GM13976 (cell line): ENCODE results near the gene TMC7.

Experiments used
- DNase-seq: peaks from one replicate; pipeline ENCODE4 v3.0.0; 2012; ENCODE audit warnings: low spot score
- in situ Hi-C: fragments of 300-500 bp; cut with MboI; formaldehyde crosslinking; loops from one replicate; pipeline ENCODE4 v1.12.0; 2022; ENCODE audit warnings: low sequenced_read_pairs, mixed read lengths, inconsistent platforms; ENCODE audit not compliant: unreplicated experiment
- TF ChIP-seq, protein P1 (sequence below): IDR thresholded peaks from 2 replicates; pipeline ENCODE4 v1.5.1; 2012; ENCODE audit warnings: borderline replicate concordance, mild to moderate bottlenecking; ENCODE audit not compliant: insufficient read depth; ENCODE audit errors: extremely low read depth, missing control alignments, control extremely low read depth

The TMC7 gene

DNA sequence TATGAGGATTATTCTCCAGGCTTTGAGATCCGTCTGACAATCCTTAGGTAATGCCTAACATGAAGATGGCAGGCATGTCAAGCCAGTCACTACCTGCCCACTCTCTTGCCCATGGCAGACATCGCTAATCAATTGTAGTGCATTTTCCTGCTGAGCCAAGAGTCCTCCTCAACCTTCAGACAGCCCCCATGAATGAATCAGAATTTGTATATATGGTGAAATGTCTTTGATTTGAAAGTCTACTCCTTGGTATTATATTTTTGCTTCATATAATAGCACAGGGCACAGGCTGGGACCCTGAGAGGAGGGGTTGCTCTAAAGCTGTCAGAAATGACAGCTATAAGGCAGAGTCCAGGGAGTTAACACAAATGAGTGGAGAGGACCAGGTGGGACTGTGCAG lies 56.7 kb downstream of the TMC7 start:
- TF ChIP-seq, protein P1, sequence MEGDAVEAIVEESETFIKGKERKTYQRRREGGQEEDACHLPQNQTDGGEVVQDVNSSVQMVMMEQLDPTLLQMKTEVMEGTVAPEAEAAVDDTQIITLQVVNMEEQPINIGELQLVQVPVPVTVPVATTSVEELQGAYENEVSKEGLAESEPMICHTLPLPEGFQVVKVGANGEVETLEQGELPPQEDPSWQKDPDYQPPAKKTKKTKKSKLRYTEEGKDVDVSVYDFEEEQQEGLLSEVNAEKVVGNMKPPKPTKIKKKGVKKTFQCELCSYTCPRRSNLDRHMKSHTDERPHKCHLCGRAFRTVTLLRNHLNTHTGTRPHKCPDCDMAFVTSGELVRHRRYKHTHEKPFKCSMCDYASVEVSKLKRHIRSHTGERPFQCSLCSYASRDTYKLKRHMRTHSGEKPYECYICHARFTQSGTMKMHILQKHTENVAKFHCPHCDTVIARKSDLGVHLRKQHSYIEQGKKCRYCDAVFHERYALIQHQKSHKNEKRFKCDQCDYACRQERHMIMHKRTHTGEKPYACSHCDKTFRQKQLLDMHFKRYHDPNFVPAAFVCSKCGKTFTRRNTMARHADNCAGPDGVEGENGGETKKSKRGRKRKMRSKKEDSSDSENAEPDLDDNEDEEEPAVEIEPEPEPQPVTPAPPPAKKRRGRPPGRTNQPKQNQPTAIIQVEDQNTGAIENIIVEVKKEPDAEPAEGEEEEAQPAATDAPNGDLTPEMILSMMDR, result no peak
- no peak for DNase-seq
- in situ Hi-C loops, result no loop called here

DNA sequence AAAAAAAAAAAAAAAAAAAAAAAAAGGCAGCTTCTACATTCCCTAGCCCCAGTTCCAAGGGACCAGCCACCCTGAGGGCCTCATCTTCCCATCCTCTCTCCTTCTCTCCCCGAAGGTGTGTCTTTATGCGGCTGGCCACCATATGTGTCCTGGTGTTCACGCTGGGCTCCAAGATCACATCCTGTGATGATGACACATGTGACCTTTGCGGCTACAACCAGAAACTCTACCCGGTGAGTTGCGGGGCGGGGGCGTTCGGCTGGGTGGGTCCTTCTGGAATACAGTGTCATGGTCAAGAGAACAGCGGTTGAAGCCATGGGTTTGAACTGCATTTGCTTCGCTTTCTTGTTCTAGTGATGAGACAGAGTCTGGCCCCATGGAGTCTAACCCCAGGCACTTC lies 61.0 kb downstream of the TMC7 start:
- no peak for DNase-seq
- TF ChIP-seq, protein P1, result no peak
- in situ Hi-C loops, result no loop called here

DNA sequence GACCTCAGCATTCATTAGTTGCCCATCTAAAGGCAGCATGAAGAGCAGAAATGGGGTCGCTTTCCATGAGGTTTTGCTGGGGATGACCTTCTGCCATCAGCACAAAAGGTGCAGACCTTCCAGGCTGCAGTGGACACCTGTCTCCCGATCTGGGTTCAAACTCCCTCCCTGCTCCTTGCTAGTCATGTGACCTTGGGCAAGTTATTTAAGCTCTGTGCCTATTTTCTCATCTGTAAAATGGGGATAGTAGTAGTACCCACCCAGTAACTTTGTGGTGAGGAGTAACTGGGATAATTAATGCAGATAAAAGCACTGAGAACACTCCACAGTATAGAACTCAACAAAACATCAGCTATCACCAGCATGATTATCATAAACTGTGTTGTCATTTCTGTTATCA lies 62.3 kb downstream of the TMC7 start:
- TF ChIP-seq, protein P1, result no peak
- in situ Hi-C loops, result no loop called here
- no peak for DNase-seq

DNA sequence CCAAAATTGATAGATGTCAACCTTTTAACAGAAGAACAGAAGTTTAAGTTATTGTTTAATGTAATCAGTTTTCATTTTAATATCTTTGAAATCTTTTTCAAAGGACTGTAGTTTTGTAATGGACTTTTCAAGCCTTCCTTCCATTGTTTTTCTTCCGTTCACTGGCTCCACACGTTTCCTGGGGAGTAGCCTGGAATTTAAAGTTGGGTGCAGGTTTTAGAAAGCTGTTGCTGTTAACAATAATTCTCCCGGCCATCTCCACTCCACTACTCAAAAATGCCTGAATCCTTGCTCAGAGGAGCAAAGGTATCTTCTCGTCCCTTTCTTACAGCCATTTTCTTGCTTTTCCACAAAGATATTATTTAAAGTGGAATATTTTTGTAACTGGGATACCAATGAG lies 79.0 kb downstream of the TMC7 start:
- in situ Hi-C loops, result no loop called here
- TF ChIP-seq, protein P1, result no peak
- DNase-seq, result no peak

DNA sequence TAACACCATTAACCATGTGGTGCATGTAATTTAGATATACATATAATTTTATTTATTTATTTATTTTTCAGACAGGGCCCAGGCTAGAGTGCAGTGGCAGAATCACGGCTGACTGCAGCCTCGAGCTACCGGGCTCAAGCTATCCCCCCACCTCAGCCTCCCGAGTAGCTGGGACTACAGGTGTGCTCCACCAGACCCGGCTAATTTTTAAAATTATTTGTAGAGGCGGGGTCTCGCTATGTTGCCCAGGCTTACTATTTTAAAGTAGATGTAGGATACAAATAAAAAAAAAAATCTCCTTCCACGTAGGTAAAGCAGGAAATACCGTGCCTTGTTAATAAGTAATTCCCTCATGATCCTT lies 83.2 kb downstream of the TMC7 start:
- in situ Hi-C loops, result no loop called here
- TF ChIP-seq, protein P1, result no peak
- no peak for DNase-seq

DNA sequence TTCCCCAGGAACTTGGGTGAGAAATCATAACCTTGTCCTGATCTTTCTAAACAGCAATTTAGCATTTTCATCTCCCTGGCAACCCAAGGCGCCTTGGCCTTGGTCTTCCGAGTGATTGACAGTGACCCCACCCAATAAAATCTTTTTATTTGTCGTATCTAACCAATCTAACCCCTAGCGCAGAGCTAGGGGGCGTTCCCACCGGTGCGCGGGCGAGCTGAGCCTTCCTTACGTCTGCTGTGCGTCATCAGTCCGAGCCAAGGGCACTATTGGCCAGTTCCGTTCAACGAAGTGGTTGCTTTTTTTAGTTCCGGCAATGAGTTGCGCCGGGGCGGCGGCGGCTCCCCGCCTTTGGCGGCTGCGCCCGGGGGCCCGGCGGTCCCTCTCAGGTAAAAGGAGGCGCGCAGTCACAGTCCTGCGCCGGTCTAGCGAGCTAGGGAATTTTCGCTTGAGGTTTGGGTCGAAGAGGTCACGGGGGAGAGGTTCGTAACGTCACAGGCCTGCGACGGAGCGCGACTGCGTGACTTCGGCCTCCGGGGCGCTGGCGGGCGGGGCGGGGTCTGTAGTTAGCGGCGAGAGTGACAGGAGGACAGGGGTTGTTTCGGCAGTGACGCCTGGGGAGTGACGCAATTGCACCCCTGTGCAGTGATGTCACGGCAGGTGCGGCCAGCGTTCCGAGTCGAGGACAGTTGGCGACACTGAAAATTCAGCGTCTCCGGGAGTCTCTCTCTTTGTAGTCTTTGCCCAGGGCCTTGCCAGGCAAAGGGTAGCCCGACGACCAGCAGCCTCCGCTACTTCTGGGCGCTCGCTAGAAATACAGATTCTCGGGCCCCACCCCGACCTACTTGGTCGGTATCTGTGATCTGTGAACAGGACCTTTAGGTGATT lies 83.9 kb downstream of the TMC7 start, which contains the start of gene COQ7:
TSS of gene COQ7 (plus strand) at position 266 of the 888 bp plus-strand sequence. CDS start at position 317, 51 bp downstream.
- peak; percentile 96 for DNase-seq
- TF ChIP-seq, protein P1, result no peak
- in situ Hi-C loops, result no loop called here

DNA sequence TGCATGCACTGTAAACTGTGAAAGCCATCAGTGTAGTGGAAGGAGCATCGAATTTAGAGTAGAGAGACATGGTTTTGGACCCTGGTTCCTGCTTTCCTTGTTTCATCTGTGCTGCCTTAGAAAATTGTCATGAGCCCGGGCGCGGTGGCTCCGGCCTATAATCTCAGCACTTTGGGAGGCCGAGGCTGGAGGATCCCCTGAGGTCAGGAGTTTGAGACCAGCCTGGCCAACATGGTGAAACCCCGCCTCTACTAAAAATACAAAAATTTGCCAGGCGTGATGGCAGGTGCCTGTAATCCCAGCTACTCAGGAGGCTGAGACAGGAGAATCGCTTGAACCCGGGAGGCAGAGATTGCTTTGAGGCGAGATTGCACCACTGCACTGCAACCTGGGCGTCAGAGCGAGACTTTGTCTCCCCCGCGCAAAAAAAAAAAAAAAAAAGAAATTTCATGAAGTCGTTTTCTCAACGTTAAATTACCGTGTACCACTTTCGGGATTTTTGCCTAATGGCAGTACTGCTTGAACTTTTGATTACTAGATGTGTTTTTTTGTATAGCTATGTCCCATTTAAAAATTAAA lies 84.6 kb downstream of the TMC7 start:
- TF ChIP-seq, protein P1, result no peak
- DNase-seq, result no peak
- in situ Hi-C loops, result no loop called here
